Activated T-cell treated with anti-CD3 and anti-CD28 coated beads, Interleukin-2, amount 50 U/mL, for 24 hours (primary cell): Measurements from ENCODE around the gene RPRD1B.
A peak's percentile ranks its signal among the peaks of the same experiment; 100 is the strongest.

Source experiments
- DNase-seq: peaks from one replicate; pipeline ENCODE4 v3.0.0-alpha.2; 2020
- H3K27ac Mint-ChIP-seq: 2 replicates; pipeline ENCODE4 v1.8.0; 2020; ENCODE audit warnings: mild to moderate bottlenecking, mixed read lengths
- H3K27me3 Mint-ChIP-seq: 2 replicates; pipeline ENCODE4 v1.8.0; 2020; ENCODE audit warnings: mixed read lengths
- H3K36me3 Mint-ChIP-seq: 2 replicates; pipeline ENCODE4 v1.8.0; 2020; ENCODE audit warnings: low read depth, mixed read lengths
- H3K4me1 Mint-ChIP-seq: 2 replicates; pipeline ENCODE4 v1.8.0; 2020; ENCODE audit warnings: low read depth, mixed read lengths
- H3K4me3 Mint-ChIP-seq: 2 replicates; pipeline ENCODE4 v1.8.0; 2020; ENCODE audit warnings: mild to moderate bottlenecking, moderate library complexity, mixed read lengths
- H3K9me3 Mint-ChIP-seq: 2 replicates; pipeline ENCODE4 v1.8.0; 2020; ENCODE audit warnings: mixed read lengths

Gene RPRD1B

GRCh38 chr20:38117205-38117604 is 83.7 kb downstream of the RPRD1B start:
- no peak overlapping the region for H3K27ac Mint-ChIP-seq
- H3K36me3 Mint-ChIP-seq: no peaks in the 10 kb centered on the region
- DNase-seq: no peak
- no peaks in the 10 kb centered on the region for H3K4me1 Mint-ChIP-seq
- H3K27me3 Mint-ChIP-seq: no peaks in the 10 kb centered on the region
- no peaks in the 10 kb centered on the region for H3K9me3 Mint-ChIP-seq
- H3K4me3 Mint-ChIP-seq: no peak overlapping the region

- Mint-ChIP-seq H3K27me3 (no peaks in the 10 kb centered on the region), H3K4me1 (no peaks in the 10 kb centered on the region)
- no peak for DNase-seq
Measured at GRCh38 chr20:38117635-38118034, 84.1 kb downstream of the RPRD1B start.

GRCh38 chr20:38119446-38119845 is 85.9 kb downstream of the RPRD1B start:
- H3K27ac Mint-ChIP-seq: no peak overlapping the region
- H3K36me3 Mint-ChIP-seq: no peaks in the 10 kb centered on the region
- H3K4me3 Mint-ChIP-seq: no peak overlapping the region
- no peaks in the 10 kb centered on the region for H3K9me3 Mint-ChIP-seq
- no peaks in the 10 kb centered on the region for H3K27me3 Mint-ChIP-seq
- DNase-seq: no peak
- peaks cover 3% of the 10 kb centered on the region for H3K4me1 Mint-ChIP-seq

More at GRCh38 chr20:38117635-38118034, 84.1 kb downstream of the RPRD1B start:
- H3K36me3 Mint-ChIP-seq: no peaks in the 10 kb centered on the region
- H3K9me3 Mint-ChIP-seq: no peaks in the 10 kb centered on the region
- no peak overlapping the region for H3K27ac Mint-ChIP-seq
- H3K4me3 Mint-ChIP-seq: no peak overlapping the region

- no peak for DNase-seq
- no peak overlapping the region for H3K27ac Mint-ChIP-seq
- H3K4me3 Mint-ChIP-seq: no peak overlapping the region
- no peaks in the 10 kb centered on the region for H3K27me3 Mint-ChIP-seq
- no peaks in the 10 kb centered on the region for H3K36me3 Mint-ChIP-seq
- no peaks in the 10 kb centered on the region for H3K9me3 Mint-ChIP-seq
- peaks cover 3% of the 10 kb centered on the region for H3K4me1 Mint-ChIP-seq
Measured at GRCh38 chr20:38120625-38120988, 87.1 kb downstream of the RPRD1B start.

- Mint-ChIP-seq H3K4me3 (no peak overlapping the region), H3K36me3 (no peaks in the 10 kb centered on the region), H3K27me3 (no peaks in the 10 kb centered on the region), H3K9me3 (no peaks in the 10 kb centered on the region), H3K4me1 (peaks cover 3% of the 10 kb centered on the region), H3K27ac (no peak overlapping the region)
- DNase-seq: no peak
Measured at GRCh38 chr20:38121741-38122140, 88.2 kb downstream of the RPRD1B start.

- Mint-ChIP-seq H3K4me1 (peaks cover 3% of the 10 kb centered on the region), H3K36me3 (no peaks in the 10 kb centered on the region), H3K27ac (peak overlapping the region; percentile 35), H3K27me3 (no peaks in the 10 kb centered on the region), H3K4me3 (no peak overlapping the region), H3K9me3 (no peaks in the 10 kb centered on the region)
- no peak for DNase-seq
Measured at GRCh38 chr20:38123021-38123587, 89.6 kb downstream of the RPRD1B start.

GRCh38 chr20:38125157-38126056 is 91.9 kb downstream of the RPRD1B start:
- H3K9me3 Mint-ChIP-seq: no peaks in the 10 kb centered on the region
- no peak for DNase-seq
- no peaks in the 10 kb centered on the region for H3K27me3 Mint-ChIP-seq
- no peaks in the 10 kb centered on the region for H3K36me3 Mint-ChIP-seq
- no peak overlapping the region for H3K27ac Mint-ChIP-seq
- no peak overlapping the region for H3K4me3 Mint-ChIP-seq
- H3K4me1 Mint-ChIP-seq: peaks cover 3% of the 10 kb centered on the region

GRCh38 chr20:38126146-38126921 is 92.8 kb downstream of the RPRD1B start:
- no peaks in the 10 kb centered on the region for H3K36me3 Mint-ChIP-seq
- H3K27me3 Mint-ChIP-seq: no peaks in the 10 kb centered on the region
- H3K9me3 Mint-ChIP-seq: no peaks in the 10 kb centered on the region
- peaks cover 3% of the 10 kb centered on the region for H3K4me1 Mint-ChIP-seq
- no peak for DNase-seq
- no peak overlapping the region for H3K27ac Mint-ChIP-seq
- H3K4me3 Mint-ChIP-seq: no peak overlapping the region

GRCh38 chr20:38126932-38127621 is 93.5 kb downstream of the RPRD1B start:
- no peaks in the 10 kb centered on the region for H3K36me3 Mint-ChIP-seq
- peaks cover 3% of the 10 kb centered on the region for H3K4me1 Mint-ChIP-seq
- no peak overlapping the region for H3K27ac Mint-ChIP-seq
- H3K27me3 Mint-ChIP-seq: no peaks in the 10 kb centered on the region
- no peak for DNase-seq
- H3K4me3 Mint-ChIP-seq: no peak overlapping the region
- H3K9me3 Mint-ChIP-seq: no peaks in the 10 kb centered on the region

- no peak overlapping the region for H3K4me3 Mint-ChIP-seq
- peaks cover 3% of the 10 kb centered on the region for H3K4me1 Mint-ChIP-seq
- H3K27me3 Mint-ChIP-seq: no peaks in the 10 kb centered on the region
- no peaks in the 10 kb centered on the region for H3K9me3 Mint-ChIP-seq
- H3K27ac Mint-ChIP-seq: no peak overlapping the region
- DNase-seq: no peak
- H3K36me3 Mint-ChIP-seq: no peaks in the 10 kb centered on the region
Measured at GRCh38 chr20:38127920-38128528, 94.5 kb downstream of the RPRD1B start.

GRCh38 chr20:38128691-38129090 is 95.1 kb downstream of the RPRD1B start:
- H3K4me1 Mint-ChIP-seq: no peaks in the 10 kb centered on the region
- H3K9me3 Mint-ChIP-seq: no peaks in the 10 kb centered on the region
- H3K27me3 Mint-ChIP-seq: no peaks in the 10 kb centered on the region
- DNase-seq: no peak
- H3K4me3 Mint-ChIP-seq: no peak overlapping the region
- H3K36me3 Mint-ChIP-seq: no peaks in the 10 kb centered on the region
- no peak overlapping the region for H3K27ac Mint-ChIP-seq

GRCh38 chr20:38129248-38129865 is 95.8 kb downstream of the RPRD1B start:
- Mint-ChIP-seq H3K36me3 (no peaks in the 10 kb centered on the region), H3K9me3 (no peaks in the 10 kb centered on the region), H3K27me3 (no peaks in the 10 kb centered on the region), H3K4me3 (no peak overlapping the region), H3K4me1 (peaks cover 2% of the 10 kb centered on the region), H3K27ac (no peak overlapping the region)
- no peak for DNase-seq

GRCh38 chr20:38129893-38130609 is 96.5 kb downstream of the RPRD1B start:
- Mint-ChIP-seq H3K36me3 (no peaks in the 10 kb centered on the region), H3K27ac (no peak overlapping the region), H3K4me1 (peaks cover 6% of the 10 kb centered on the region), H3K9me3 (no peaks in the 10 kb centered on the region), H3K4me3 (no peak overlapping the region), H3K27me3 (no peaks in the 10 kb centered on the region)
- DNase-seq: no peak
